HL-60/S4 treated with retinoic acid at 250 ng/mL for 4 days and 3 days (cell line): ENCODE data around the gene ICA1L.

Source experiments
- in situ Hi-C: fragments of 300-500 bp; cut with MboI; formaldehyde crosslinking; loops from 2 replicates; pipeline ENCODE4 v1.7.0; 2022; ENCODE audit warnings: low sequenced_read_pairs

Gene ICA1L

DNA sequence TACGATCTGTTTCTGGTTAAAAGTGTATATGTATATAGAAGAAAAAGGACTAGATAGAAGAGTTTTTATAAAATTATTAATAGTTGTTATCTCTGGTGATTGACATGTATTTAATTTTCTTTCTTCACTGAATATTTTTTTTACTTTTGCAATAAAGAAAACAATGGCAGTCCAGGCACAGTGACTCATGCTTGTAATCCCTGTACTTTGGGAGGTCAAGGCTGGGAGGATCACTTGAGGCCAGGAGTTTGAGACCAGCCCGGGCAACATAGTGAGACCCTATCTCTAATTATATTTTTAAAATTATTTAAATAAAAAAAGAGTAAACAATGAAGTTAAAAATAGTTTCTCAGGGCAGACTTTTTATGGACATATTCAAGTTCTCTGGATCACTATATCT, 122.1 kb downstream of the ICA1L start:
- in situ Hi-C loops: no loop called here

DNA sequence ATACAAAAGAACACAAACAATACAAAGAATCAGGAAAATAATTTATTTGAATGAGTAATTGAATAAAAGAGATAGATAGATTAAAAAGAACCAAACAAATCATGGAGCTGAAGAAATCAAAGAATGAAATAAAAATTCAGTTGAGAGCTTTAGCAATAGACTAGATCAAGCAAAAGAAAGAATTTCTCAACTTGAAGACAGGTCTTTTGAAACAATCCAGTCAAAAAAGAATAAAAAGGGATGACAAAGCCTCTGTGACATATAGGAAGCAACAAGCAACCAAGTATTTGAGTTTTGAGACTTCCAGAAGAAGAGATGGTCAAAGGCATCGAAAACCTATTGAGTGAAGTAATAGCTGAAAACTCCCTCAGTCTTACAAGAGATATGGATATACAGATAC, 128.0 kb downstream of the ICA1L start:
- in situ Hi-C loops: no loop called here

- in situ Hi-C loops: no loop called here
Observed at GRCh38 chr2:202736826-202737225, 134.7 kb downstream of the ICA1L start.

DNA sequence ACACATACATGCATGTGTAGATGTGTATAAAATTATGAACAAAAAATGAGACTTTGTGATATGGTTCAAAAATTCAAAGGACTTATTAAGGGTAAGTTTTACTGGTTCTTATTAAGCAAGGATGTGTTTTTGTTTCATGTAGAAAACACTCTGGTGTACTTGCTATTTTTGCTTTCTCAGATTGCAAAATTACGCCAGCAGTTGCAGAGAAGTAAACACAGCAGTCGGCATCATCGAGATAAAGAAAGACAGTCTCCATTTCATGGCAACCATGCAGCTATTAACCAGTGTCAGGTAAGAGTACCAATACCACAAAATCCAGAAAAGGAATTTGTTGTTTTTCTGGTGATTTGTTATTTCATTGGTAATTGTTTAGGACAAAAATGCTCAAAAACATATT, 145.5 kb downstream of the ICA1L start:
- in situ Hi-C loops: no loop called here

GRCh38 chr2:202723746-202724145, 147.8 kb downstream of the ICA1L start:
- in situ Hi-C loops: no loop called here
